CD4-positive, alpha-beta T cell treated with Interleukin-17A for 1 hour (primary cell): ENCODE results near the gene CPAMD8.
"Not testable (repeated sequence)": the region's sequence is repeated elsewhere in the genome, so short reads cannot be mapped to it uniquely, and the experiment has no call there.

Experiments used
- DNase-seq: peaks from one replicate; pipeline ENCODE4 v3.0.0-alpha.2; 2020

CPAMD8 gene

GRCh38 chr19:16945762-16946465, 80.7 kb downstream of the CPAMD8 start:
- no peak for DNase-seq

DNA sequence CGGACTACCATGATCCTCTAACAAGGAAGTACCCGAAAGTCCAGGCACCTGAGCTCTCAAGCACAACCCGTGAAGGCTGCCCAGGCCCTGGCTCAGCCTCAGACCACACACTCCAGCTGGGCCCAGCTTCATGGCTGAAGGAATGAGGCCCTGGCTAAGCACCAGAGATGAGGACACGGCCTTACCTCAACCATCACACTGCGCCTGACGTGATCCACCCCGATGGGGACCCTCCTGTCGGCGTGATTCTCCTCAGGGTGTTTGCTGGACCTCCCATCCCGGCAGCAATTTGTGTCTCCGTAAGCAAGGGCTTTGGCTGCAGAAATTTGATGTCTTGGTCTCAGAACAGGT, 81.3 kb downstream of the CPAMD8 start:
- no peak for DNase-seq

GRCh38 chr19:16944626-16945363, 81.8 kb downstream of the CPAMD8 start:
- DNase-seq, result no peak

GRCh38 chr19:16943942-16944625, 82.5 kb downstream of the CPAMD8 start:
- no peak for DNase-seq

GRCh38 chr19:16943090-16943489, 83.5 kb downstream of the CPAMD8 start:
- not testable (repeated sequence) for DNase-seq

DNA sequence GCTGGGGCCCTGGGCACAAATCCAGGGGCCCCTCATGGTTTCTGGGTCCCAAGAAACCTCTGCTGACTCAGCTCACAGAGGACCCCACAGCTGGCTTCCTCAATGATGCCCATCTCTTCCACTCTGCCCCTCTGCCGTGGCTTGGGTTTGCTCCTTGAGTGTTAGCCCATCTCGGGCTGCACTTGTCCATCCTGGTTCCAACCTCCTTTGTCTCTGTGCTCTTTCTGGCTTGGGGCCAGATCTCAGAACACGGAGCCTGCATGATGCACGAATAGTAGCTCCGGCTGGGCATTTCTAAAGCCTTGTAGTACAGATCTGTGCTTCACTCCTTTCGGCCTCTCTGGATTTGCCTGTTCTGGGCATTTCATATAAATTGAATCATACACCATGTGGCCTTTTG, 84.0 kb downstream of the CPAMD8 start:
- DNase-seq, result no peak

DNA sequence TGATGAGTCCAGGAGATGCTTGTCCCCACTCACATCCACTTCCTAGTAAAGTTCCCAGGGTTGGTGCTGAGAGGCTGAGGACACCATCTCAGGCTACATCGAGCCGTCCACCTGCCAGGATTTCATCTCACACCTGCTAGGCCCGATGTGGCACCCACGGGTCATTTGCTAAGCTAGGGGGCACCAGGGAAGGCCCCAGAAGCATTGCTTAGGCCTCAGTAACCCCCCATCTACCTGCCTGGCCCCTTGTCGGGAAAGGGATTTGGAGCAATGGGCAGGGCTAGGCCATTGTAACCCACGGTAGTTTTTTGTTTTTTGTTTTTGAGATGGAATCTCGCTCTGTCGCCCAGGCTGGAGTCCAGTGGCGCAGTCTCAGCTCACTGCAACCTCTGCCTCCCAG, 86.0 kb downstream of the CPAMD8 start:
- no peak for DNase-seq

DNA sequence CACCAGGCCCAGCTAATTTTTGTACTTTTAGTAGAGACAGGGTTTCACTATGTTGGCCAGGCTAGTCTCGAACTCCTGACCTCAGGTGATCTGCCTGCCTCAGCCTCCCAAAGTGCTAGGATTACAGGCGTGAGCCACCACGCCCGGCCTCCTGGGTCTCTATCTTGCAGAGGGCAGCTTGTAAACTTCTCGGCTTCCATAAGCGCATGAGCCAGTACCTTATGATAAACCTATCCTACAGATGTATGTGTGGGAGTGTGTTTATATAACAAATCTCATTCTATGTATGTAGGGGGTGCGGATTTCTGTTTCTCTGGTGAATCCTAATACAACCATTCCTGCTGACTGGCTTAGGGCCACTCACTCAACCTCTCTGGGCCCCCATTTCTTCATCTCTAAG, 86.5 kb downstream of the CPAMD8 start:
- DNase-seq, result not testable (repeated sequence)

GRCh38 chr19:16938211-16938610, 88.4 kb downstream of the CPAMD8 start:
- no peak for DNase-seq

- DNase-seq, result not testable (repeated sequence)
Observed at GRCh38 chr19:16937796-16938195, 88.8 kb downstream of the CPAMD8 start.

DNA sequence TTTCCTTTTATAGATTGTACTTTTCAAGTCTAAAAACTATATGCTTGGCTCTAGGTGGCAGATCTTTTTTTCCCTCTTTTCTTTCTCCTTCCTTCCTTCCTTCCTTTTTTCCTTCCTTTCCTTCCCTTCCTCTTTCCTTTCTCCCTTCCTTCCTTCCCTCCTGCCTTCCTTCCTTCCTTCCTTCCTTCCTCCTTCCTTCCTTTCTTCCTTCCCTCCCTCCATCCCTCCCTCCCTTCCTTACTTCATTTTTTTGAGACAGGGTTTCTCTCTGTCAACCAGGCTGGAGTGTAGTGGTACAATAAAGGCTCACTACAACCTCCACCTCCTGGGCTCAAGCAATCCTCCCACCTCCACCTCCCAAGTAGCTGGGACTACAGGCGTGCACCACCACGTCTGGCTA, 89.7 kb downstream of the CPAMD8 start:
- DNase-seq, result no peak

DNA sequence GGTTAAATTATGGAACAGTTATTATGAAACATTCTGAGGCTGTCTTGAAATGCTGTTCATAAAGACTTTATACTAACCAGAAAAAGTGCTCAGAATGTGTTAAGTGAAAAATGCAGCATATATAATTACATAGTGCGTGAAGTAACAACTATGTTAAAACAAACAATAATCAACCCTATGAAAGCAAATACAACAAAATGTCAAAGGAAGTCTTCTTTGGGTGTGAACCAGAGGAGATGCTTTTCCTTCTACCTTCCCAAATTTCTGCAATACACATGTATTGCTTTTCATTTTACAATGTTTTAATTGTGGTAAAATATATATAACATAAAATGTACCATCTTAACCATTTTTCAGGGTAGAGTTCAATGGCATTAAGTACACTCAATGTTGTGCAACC, 92.1 kb downstream of the CPAMD8 start:
- no peak for DNase-seq

GRCh38 chr19:16931306-16931705, 95.3 kb downstream of the CPAMD8 start:
- DNase-seq, result no peak

DNA sequence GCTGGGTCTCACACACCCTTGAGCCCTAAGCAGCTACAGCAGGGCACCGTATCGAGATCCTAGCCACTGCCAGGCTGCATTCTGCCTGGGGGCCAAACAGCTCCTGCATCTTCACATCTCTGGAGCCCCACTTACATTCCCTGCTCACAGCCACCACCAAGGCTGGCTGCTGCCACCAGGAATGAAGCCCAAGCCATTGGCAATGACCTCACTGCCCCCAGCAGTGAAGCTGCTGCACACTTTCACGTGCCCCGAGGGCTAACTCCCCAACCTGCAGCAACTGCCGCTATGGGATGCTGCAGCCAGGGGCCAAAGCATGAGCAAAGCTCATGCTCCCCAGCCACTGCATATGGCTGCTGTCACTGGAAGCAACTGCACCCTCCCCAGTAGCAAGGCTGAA, 95.9 kb downstream of the CPAMD8 start:
- no peak for DNase-seq

- DNase-seq, result no peak
Observed at GRCh38 chr19:16928916-16929315, 97.7 kb downstream of the CPAMD8 start.

DNA sequence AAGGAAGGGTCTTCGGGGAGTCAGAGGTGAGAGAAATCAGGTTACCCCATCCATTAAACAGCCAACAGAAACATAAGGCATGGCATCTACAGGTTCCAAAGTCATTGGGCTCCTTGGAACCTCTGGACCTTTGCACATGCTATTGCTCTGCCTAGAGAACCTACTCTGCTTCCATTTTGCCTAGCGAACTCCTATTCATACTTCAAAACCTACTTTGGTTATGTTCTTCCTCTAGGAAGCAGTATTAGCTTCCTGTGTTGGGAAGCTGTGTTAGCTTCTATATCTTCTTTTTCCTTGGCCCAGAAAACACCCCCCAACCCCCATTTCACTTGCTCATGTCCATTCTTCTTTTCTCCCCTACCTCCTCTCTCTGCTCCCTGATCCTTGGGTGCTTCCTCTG, 98.3 kb downstream of the CPAMD8 start:
- no peak for DNase-seq

DNA sequence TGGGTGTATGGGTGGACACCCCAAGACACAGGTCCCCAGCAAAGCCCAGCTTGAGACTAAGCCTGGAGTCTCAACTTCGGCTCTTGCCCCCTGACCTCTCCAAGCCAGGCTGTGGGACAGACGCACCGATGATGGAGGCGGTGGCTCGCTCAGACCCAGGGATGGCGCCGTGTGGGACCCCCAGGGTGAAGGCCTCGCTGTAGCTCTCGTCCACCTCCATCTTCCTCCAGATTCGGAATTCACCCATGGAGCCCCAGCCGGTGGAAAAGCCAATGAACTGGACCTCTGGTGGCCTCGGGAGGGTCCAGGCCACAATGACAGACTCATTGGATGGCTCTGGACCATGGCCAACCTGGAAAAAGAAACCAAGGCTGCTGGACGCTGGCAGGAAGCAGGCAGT, 98.7 kb downstream of the CPAMD8 start:
- DNase-seq, result no peak

- DNase-seq, result no peak
Observed at GRCh38 chr19:16922949-16923348, 103.7 kb downstream of the CPAMD8 start.

GRCh38 chr19:16922592-16922934, 104.0 kb downstream of the CPAMD8 start:
- no peak for DNase-seq

- no peak for DNase-seq
Observed at GRCh38 chr19:16921766-16922591, 104.6 kb downstream of the CPAMD8 start.

DNA sequence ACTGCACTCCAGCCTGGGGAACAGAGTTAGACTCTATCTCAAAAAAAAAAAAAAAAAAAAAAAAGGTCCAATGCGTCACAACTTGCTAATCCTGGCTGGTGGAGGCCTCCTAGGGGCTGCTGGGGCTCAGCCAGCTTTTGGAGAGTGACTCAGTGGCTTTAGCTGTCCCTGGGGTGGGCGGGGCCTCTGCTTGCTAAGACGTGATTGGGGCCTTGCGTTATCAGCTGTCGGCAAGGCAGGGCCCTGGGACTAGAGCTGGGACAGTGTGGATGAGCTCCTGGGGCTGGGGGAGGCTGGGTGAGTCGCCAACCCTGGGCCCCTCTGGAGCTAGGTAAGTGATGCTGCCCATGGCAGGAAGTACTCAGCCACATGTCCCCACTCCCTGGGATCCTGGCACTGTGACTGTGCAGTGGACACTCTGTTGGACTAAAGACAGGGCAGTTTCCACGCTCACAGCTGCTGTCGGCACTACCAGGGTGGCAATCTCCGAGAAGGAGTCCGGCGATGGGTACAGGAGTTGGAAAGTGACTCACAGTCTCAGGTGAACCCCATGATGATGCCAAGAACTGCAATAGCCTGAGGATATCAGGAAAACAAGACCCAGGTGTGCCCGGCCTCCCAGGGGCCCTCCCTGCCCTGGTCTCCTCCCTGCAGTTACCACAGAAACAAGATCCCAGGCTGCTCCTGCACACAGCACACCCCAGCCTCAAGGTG, 105.6 kb downstream of the CPAMD8 start:
- DNase-seq, result no peak

DNA sequence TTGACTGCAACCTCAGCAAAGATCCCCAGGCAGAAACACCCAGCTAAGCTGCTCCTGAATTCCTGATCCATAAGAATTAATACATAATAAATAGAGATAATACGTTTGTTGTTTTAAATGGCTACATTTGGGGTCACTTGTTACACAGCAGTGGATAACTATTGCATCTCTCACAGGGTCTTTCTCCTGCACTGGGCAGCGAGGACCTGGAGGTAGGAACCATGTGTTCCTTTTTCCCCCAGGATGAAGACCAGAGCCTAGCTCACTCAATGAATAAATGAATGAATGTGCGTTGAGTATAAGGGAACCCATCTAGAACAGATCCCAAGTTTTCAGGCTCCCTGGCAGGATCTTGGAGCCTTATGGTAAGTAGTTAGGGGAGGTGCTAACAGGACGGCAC, 107.1 kb downstream of the CPAMD8 start:
- no peak for DNase-seq

- DNase-seq, result no peak
Observed at GRCh38 chr19:16917401-16917800, 109.2 kb downstream of the CPAMD8 start.
